Measurements from ENCODE around the gene VPS37B. TPM values are rescaled to one million over a fixed set of nuclear protein-coding genes. Genes with fewer than 3 reads are reported as not detected.
"Not testable (repeated sequence)": the region's sequence is repeated elsewhere in the genome, so short reads cannot be mapped to it uniquely, and the experiment has no call there.

VPS37B gene
- total RNA-seq, 4 donors from 2014 or later: 46.6 to 126 (median 104) TPM

DNA sequence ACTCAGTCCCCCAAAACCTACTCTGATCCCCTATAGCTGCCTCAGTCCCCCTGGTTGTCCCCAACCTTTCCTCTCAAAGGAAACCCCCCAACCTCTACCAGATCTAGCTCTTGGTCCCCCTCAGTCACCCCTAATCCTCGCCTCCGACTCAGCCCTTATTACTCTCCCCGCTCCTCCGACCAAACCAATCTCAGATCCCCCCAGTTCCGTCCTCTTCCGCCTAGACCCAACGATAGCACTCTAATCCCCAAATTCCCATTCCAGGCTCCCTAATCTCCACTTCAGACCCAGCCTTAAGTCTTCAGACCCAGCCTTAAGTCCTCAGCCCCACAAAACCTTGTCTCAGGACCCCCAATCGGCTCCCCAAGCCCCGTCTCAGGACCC is 612 bp downstream of the VPS37B start:
- H3K4me3 ChIP-seq: peak overlapping the region; percentile 78 to 96 (median 88)
- in situ Hi-C loops (cut with MboI; ENCODE audit: low pct_ligation_motif_present in 1 of 4, low pct_unique_long_range_greater_than_20kb in 1 of 4, low sequenced_read_pairs in 3 of 4): no loop called here
- H3K9me3 ChIP-seq: no peaks in the 10 kb centered on the region
- no peaks in the 10 kb centered on the region for H3K27me3 ChIP-seq
- peaks cover 22 to 75% (median 53%) of the 10 kb centered on the region in 4 donors for H3K4me1 ChIP-seq
- WGBS, 2 donors (ENCODE audit: low coverage in 1 of 2): 7% methylated on average over 9 of the region's 9 CpGs
- no peak for DNase-seq
- peak overlapping the region; percentile 93 to 98 (median 95) for H3K27ac ChIP-seq
- H3K36me3 ChIP-seq: no peaks in the 10 kb centered on the region
- TF ChIP-seq POLR2A (IDR thresholded peaks at IDR 0.05) (no peak), POLR2AphosphoS5 (IDR thresholded peaks at IDR 0.05) (no peak), EP300 (IDR thresholded peaks at IDR 0.05; ENCODE audit: low read depth) (no peak)
- intact Hi-C loops (cut with DNase I; ENCODE audit: low total_unique reads): loop anchor here (5.0 kb wide), 1 partner anchor 238 kb away; no protein-coding TSS in a partner anchor

DNA sequence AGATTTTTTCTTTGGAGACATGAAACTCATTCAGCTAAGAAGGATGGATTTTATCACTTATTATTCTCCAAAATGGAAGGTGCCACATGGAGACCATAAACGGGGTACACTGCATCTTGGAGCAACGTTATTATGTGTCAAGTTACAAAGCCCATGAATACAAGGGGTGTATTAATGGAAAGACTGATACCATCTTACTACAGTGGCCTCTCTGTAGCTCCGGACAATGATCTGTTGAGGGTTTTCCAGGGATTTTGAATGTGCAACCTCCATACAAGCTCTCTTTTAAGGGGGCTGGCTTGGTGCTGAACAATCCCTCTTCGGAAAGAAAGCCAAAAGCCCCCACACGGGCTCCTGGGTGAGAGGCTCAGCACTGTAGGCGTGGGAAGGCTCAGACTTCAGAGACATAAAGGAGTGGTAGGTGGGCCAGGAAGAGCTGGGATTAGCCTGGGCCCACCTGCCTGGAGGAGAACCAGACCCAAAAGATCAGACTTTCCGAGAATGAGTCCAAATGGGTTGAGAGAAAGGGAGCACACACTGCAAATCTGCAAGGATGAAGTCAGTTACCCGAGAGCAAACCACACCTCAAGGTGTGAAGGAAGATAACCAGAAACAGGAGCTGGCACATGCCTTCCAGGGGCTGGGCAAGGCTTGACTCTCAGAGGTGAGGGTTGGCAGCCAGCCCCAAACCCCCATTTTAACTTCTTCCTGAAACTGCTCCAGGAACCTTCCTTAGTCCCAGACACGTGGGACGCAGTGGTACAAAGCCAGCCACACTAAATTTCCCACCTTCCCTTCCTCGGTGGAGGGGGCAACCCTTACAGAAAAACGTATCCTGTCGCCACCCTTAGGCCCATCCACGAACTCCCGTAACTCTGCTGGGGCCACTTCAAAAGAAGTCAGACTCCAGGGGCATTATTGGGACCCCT is 1.5 kb downstream of the VPS37B start:
- WGBS, 2 donors (ENCODE audit: low coverage in 1 of 2): 20 to 32% methylated on average over 3 to 15 of the region's 15 CpGs
- intact Hi-C loops (cut with DNase I; ENCODE audit: low total_unique reads): loop anchor here (5.0 kb wide), 1 partner anchor 237 kb away; no protein-coding TSS in a partner anchor
- H3K27ac ChIP-seq: peak overlapping the region; percentile 93 to 98 (median 95)
- H3K4me3 ChIP-seq: peak overlapping the region; percentile 78 to 96 (median 88)
- no peaks in the 10 kb centered on the region for H3K9me3 ChIP-seq
- TF ChIP-seq EP300 (IDR thresholded peaks at IDR 0.05; ENCODE audit: low read depth) (no peak), POLR2A (IDR thresholded peaks at IDR 0.05) (peak; percentile 37), POLR2AphosphoS5 (IDR thresholded peaks at IDR 0.05) (peak; percentile 10 to 83 (median 52))
- in situ Hi-C loops (cut with MboI; ENCODE audit: low pct_ligation_motif_present in 1 of 4, low pct_unique_long_range_greater_than_20kb in 1 of 4, low sequenced_read_pairs in 3 of 4): no loop called here
- H3K36me3 ChIP-seq: no peaks in the 10 kb centered on the region
- DNase-seq: peak; percentile 84
- H3K4me1 ChIP-seq: peaks cover 28 to 76% (median 60%) of the 10 kb centered on the region in 4 donors
- no peaks in the 10 kb centered on the region for H3K27me3 ChIP-seq

DNA sequence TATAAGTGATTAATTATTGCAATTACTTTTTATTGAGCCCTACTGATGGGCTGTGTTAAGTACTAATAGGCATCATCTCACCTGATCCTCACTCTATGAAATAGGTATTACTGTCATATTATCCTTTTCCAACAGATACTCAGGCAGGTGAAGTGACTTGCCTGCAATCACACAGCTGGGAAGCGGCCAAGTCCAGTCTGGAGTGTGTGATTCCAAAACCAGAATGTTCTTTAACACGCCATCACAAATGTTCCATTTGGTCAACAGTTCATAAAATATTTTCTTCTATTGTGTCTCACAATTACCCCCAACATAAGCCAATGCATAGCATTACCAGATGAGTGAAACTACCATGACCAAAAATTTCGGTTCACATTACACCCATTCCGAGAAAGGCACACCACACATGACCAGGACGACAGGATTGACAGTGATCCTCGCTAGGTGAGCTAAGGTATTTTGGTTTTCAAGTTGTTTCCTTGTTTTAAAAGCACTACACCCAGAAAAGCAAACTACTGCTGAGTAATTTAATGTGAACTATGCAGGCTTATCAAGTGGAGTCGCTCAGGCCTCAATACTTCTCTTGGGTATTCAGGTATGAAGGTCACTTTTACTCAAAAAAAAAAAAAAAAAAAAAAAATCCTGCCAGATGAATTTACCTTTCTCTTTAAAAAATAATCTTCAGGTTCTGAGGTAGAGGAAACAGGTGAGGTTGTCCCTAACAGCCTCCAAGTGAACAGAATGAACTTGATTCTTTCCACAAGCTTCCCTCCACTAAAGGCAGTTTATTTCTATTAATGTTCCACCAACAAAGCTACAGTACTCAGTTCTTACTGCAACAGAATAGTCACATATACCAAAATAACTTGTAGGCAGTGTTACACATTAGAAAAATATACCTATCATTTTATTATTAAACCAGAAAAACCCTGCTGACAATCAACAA is 2.4 kb downstream of the VPS37B start:
- intact Hi-C loops (cut with DNase I; ENCODE audit: low total_unique reads) (no loop called here), in situ Hi-C loops (cut with MboI; ENCODE audit: low pct_ligation_motif_present in 1 of 4, low pct_unique_long_range_greater_than_20kb in 1 of 4, low sequenced_read_pairs in 3 of 4) (no loop called here)
- Histone ChIP-seq H3K4me1 (peaks cover 37 to 78% (median 66%) of the 10 kb centered on the region in 4 donors), H3K4me3 (peak overlapping the region in 3 of 4 donors; percentile 81 to 96 (median 94)), H3K36me3 (no peaks in the 10 kb centered on the region), H3K27me3 (no peaks in the 10 kb centered on the region), H3K9me3 (no peaks in the 10 kb centered on the region), H3K27ac (peak overlapping the region; percentile 93 to 98 (median 95))
- TF ChIP-seq POLR2A (IDR thresholded peaks at IDR 0.05): peak; percentile 23
- TF ChIP-seq EP300 (IDR thresholded peaks at IDR 0.05; ENCODE audit: low read depth): no peak
- peak in 2 of 3 donors; percentile 56 to 71 for TF ChIP-seq POLR2AphosphoS5 (IDR thresholded peaks at IDR 0.05)
- TF ChIP-seq, protein P1, sequence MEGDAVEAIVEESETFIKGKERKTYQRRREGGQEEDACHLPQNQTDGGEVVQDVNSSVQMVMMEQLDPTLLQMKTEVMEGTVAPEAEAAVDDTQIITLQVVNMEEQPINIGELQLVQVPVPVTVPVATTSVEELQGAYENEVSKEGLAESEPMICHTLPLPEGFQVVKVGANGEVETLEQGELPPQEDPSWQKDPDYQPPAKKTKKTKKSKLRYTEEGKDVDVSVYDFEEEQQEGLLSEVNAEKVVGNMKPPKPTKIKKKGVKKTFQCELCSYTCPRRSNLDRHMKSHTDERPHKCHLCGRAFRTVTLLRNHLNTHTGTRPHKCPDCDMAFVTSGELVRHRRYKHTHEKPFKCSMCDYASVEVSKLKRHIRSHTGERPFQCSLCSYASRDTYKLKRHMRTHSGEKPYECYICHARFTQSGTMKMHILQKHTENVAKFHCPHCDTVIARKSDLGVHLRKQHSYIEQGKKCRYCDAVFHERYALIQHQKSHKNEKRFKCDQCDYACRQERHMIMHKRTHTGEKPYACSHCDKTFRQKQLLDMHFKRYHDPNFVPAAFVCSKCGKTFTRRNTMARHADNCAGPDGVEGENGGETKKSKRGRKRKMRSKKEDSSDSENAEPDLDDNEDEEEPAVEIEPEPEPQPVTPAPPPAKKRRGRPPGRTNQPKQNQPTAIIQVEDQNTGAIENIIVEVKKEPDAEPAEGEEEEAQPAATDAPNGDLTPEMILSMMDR (IDR thresholded peaks at IDR 0.05): no peak
- WGBS, 2 donors (ENCODE audit: low coverage in 1 of 2): 33 to 56% methylated on average over 7 of the region's 7 CpGs
- no peak for DNase-seq

DNA sequence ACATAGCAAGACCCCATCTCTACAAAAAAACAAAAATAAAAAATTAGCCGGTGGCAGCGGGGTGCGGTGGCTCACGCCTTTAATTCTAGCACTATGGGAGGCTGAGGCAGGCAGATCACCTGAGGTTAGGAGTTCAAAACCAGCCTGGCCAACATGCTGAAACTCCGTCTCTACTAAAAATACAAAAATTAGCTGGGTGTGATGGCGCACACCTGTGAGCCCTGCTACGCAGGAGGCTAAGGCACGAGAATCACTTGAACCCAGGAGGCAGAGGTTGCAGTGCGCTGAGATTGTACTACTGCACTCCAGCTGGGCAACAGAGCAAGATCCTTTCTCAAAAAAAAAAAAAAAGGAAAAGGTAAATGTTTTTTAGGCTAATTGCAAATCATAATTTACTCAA is 3.2 kb downstream of the VPS37B start:
- Histone ChIP-seq H3K4me3 (peak overlapping the region in 1 of 4 donors; percentile 9), H3K27ac (peak overlapping the region; percentile 93 to 98 (median 95)), H3K4me1 (peaks cover 38 to 78% (median 67%) of the 10 kb centered on the region in 4 donors)
- 94 to 95% methylated on average over 9 of the region's 9 CpGs for whole genome bisulfite sequencing, 2 donors (ENCODE audit: low coverage in 1 of 2)
- DNase-seq; in situ Hi-C loops (cut with MboI; ENCODE audit: low pct_ligation_motif_present in 1 of 4, low pct_unique_long_range_greater_than_20kb in 1 of 4, low sequenced_read_pairs in 3 of 4); H3K9me3 ChIP-seq; H3K36me3 ChIP-seq; intact Hi-C loops (cut with DNase I; ENCODE audit: low total_unique reads); H3K27me3 ChIP-seq: not testable (repeated sequence)

DNA sequence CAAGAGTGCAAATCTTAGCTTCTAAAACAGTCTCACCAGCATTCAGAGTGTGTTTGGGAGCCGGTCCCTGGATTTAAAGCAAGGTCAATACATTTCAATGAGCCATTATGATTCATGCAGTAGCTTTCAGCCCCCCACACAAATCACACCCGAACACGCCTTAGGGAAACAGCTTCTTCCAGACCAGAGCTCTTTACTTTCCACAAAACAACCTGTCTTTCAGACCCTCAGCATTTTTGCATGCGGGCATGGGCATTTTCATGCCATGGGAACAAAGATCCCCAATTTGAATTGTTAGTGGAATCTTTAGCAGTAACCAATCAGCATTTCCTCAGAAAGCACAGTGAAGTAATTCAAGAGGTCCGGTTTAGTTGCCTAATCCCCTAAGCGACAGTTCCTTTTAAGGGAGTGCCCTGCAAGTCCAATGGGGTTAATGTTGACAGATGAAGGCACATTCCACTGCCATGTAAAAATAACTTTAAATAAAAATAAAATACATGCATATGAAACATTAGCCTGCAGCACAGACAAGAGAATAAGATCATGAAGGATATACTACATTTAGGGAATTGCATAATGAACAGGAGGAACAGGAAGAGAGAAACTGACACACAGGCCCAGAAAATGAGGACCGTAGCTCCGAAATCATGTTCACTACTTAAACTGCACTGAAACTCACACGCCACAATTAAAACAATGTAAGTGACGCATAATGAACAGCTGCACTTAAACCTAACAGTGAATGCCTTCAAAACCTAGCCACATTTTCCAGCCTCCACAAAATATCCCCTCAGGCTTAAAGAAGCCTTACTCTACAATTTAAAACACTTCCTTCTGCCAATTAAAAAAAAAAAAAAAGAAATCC is 4.0 kb downstream of the VPS37B start:
- DNase-seq: no peak
- Histone ChIP-seq H3K27me3 (no peaks in the 10 kb centered on the region), H3K4me1 (peaks cover 46 to 83% (median 76%) of the 10 kb centered on the region in 4 donors), H3K4me3 (peak overlapping the region in 2 of 4 donors; percentile 1 to 9), H3K27ac (peak overlapping the region; percentile 93 to 98 (median 95)), H3K36me3 (no peaks in the 10 kb centered on the region), H3K9me3 (no peaks in the 10 kb centered on the region)
- in situ Hi-C loops (cut with MboI; ENCODE audit: low pct_ligation_motif_present in 1 of 4, low pct_unique_long_range_greater_than_20kb in 1 of 4, low sequenced_read_pairs in 3 of 4): no loop called here
- 26 to 36% methylated on average over 5 to 10 of the region's 10 CpGs for WGBS, 2 donors (ENCODE audit: low coverage in 1 of 2)
- TF ChIP-seq POLR2AphosphoS5 (IDR thresholded peaks at IDR 0.05): peak in 1 of 3 donors; percentile 4
- TF ChIP-seq, protein P1 (IDR thresholded peaks at IDR 0.05): no peak
- TF ChIP-seq POLR2A (IDR thresholded peaks at IDR 0.05): no peak
- TF ChIP-seq EP300 (IDR thresholded peaks at IDR 0.05; ENCODE audit: low read depth): no peak
- intact Hi-C loops (cut with DNase I; ENCODE audit: low total_unique reads): no loop called here

Measured in transverse colon (tissue), 4 donors.